Inflammatory macrophage (primary cell): ENCODE measurements around the gene FAM174C.

Experiments
- DNase-seq, 2 donors: peaks; one replicate each; pipeline ENCODE4 v3.0.0-alpha.2; 2020 to 2022

The FAM174C gene

GRCh38 chr19:1250437-1251260 lies 24.7 kb upstream of the FAM174C start:
- DNase-seq, result peak in 1 of 2 donors; percentile 36

DNA sequence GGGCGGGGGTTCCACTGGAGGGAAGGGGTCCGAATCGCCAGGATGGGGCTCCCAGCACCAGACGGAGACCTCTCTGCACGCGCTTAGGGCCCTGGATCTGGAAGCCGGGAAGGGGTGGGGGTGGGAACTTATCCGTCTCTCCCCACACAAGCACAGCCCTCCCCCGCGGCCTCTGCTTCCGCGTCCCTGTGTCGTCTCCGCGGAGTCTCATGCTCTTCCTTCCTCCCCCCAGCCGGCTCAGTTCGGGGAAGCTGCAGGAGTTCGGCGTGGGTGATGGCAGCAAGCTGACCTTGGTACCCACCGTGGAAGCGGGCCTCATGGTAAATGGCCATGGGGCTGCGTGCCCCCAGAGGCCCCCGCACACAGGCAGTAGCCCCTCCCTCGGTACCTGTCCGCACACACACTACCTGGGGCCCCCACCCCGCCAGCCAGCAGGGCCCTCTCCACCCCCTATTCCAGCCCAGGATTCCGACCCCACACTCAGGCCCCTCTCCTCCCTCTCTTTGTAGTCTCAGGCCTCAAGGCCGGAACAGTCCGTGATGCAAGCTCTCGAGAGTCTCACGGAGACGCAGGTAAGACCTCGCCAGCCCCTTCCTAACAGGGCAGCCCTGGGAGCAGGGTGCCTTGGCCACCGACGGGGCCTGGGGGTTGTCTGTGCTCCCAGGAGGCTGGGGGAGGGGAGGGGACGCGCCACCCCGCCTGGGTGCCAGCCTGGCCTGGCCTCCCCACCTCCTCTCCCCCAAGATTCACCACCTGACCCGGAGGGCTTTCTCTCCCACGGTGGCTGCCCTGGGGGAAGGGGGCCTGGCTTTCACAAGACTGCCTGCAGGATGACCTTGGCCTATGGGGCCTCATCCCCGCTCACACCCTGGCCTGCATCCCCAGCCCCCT lies 23.8 kb upstream of the FAM174C start:
- peak; percentile 94 to 97 for DNase-seq

GRCh38 chr19:1252221-1252820 lies 23.0 kb upstream of the FAM174C start:
- DNase-seq, result peak; percentile 93 to 96

- peak; percentile 92 to 94 for DNase-seq
Measured at GRCh38 chr19:1252821-1253513, 22.4 kb upstream of the FAM174C start.

GRCh38 chr19:1253514-1254080 lies 21.7 kb upstream of the FAM174C start:
- DNase-seq, result no peak

- DNase-seq, result peak in 1 of 2 donors; percentile 68
Measured at GRCh38 chr19:1254081-1254527, 21.2 kb upstream of the FAM174C start.

DNA sequence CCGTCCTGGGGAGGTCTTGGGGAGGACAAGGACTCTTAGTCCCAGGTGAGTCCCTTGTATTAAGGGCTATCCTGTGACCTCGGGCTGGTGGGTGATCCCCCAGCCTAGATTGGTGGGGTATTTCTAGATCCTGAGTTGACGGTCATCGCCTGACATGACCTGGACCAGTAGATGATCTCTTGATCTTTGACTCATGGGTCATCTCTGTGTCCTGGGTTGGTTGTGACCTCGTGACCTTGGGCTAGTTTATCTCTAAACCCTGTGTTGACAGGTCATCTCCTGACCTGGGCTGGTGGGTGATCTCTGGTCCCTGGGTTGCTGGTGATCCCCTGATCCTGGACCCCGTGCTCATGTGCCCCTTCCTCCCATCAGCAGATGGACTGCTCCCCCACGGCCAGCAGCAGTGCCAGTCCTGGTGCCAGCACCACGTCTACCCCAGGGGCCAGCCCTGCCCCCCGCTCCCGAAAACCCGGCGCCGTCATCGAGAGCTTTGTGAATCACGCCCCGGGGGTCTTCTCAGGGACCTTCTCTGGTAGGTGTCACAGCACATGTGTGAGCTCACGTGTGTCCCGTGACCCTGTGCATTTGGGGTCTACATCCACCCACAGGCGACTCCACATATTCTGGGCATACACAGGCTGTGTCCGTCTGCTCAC lies 20.7 kb upstream of the FAM174C start:
- DNase-seq, result no peak

DNA sequence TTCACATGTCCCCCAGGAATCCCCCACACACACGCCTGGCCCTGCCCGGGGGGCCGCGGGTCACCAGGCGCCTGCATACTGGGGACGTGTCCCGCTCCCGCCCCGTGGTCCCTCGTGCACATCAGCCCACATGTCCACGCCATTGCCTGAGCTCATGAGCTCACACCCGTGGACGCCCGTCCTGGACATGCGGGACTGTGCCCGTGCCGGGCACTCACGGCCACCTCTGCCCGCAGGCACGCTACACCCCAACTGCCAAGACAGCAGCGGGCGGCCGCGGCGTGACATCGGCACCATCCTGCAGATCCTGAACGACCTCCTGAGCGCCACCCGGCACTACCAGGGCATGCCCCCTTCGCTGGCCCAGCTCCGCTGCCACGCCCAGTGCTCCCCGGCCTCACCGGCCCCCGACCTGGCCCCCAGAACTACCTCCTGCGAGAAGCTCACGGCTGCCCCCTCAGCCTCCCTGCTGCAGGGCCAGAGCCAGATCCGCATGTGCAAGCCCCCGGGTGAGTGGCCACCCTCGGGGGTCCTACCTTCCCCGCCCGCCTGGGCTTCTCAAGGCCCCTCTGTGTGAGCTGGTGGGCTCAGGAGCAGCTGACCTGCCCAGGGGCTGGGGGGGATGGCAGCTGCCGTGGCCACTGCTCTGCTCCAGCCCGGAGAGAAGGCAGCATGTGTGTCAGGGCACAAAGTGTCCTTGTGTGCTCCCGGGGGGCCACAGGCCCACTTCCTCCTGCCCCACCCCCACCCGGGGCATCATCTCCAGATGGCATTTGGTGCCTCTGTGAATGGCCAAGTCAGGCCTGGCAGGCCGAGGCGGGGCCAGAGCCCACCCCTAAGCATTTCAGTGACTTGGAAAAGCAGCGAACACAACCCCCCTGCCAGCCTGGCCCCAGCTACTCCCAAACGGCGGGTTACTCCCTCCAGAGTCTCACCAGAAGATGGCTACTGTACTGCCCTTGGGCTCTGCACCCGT lies 19.9 kb upstream of the FAM174C start:
- no peak for DNase-seq

DNA sequence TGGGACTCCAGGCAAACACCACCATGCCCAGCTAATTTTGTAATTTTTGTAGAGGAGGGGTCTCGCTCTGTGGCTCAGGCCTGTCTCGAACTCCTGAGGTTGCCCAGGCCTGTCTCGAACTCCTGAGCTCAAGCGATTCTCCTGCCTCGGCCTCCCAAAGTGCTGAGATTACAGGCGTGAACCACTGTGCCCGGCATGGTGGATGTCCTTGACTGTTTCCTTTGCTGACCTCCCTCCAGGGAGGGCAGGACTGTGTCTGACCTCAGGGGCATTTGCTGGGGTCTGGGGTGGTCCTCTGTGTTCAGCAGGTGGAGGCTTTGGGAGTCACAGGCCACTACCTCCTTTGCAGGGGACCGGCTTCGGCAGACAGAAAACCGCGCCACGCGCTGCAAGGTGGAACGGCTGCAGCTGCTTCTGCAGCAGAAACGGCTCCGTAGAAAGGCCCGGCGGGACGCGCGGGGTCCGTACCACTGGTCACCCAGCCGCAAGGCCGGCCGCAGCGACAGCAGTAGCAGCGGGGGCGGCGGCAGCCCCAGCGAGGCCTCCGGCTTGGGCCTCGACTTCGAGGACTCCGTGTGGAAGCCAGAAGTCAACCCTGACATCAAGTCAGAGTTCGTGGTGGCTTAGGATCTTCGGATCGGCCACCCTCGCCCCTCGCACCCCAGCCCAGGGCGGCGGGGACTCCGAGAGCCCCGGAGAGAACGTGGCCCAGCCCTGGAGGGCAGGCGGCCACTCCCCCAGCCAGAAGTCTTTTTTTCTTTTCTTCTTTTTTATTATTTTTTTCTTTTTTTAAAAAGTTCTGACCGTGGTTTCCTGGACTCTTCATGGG lies 18.5 kb upstream of the FAM174C start:
- DNase-seq, result no peak

GRCh38 chr19:1257475-1258162 lies 17.7 kb upstream of the FAM174C start:
- peak in 1 of 2 donors; percentile 47 for DNase-seq

GRCh38 chr19:1258163-1258492 lies 17.2 kb upstream of the FAM174C start:
- no peak for DNase-seq

DNA sequence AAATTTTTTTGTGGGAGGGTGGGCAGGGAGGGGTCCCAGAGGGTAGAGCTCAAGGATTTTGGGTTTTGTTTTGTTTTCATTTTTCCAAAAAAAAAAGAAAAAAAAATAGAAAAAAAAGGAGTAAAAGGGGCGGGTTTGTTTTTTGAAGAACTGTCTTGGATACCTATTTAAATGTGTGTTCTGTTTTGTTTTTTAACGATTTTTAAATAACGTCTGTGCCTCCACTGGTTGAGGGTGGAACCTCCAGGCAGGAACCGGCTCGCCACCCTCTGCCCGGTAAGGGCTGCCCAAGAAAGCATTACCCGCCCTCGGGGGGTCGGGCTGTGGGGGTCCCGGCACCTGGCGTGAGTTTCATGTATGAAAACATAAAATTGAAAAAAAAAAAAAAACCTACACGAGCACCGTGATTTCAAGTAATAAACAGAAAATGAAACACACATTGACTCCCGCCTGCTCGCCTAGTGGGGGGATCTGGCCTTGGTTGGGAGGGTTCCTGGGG lies 16.6 kb upstream of the FAM174C start:
- no peak for DNase-seq

DNA sequence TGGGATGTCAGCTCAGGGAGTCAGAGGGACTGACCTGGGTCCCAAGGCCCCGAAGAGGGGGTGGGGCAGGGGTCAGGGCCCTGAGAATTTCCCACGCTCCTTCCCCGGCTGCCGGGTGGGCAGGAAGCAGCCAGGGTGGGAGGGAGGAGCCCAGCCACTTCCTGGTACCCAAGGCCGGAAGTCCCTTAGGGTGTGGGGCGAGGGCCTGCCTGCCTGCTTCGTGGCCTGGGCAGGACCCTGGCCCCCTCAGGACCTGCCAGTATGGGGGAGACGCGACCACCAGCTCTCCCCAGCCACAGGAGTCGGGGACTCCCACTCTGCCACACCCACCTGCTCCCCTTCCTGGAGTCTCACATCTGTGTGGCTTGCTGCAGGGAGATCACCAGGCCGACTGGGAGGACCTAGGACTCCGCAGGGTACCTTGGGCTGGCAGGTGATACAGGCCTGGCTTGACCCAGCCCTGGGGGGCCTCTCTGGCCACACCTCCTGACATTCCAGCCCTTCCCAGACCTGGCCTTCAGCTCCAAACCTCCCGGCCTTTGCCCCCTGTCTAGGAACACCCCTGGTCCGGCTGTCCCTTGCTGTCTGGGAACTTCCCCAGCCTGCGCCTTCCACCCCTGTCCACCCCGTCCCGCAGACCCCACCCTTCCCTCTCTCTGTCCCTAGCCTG lies 16.0 kb upstream of the FAM174C start:
- DNase-seq, result peak; percentile 54 to 66

GRCh38 chr19:1259876-1260748 lies 15.2 kb upstream of the FAM174C start:
- DNase-seq, result peak; percentile 52 to 76

GRCh38 chr19:1260749-1261537 lies 14.4 kb upstream of the FAM174C start:
- peak; percentile 98 to 99 for DNase-seq

GRCh38 chr19:1261538-1261797 lies 13.9 kb upstream of the FAM174C start:
- DNase-seq, result no peak
